DND-41 (cell line): Measurements from ENCODE around the gene OR10G3.
"Not testable (repeated sequence)": the region's sequence is repeated elsewhere in the genome, so short reads cannot be mapped to it uniquely, and the experiment has no call there.

Experiments
- ATAC-seq: fragments of 200-7000 bp; cut with Tn5 transposase; 3 replicates; pipeline ENCODE4 v1.9.1; 2021; ENCODE audit warnings: low read depth; ENCODE audit not compliant: insufficient read depth
- DNase-seq: peaks from one replicate; pipeline ENCODE4 v3.0.0-alpha.2; 2020
- H2AFZ ChIP-seq: 2 replicates; pipeline ENCODE4 v1.6.0; 2012; ENCODE audit warnings: low read depth, low read length
- H3K27ac ChIP-seq: 2 replicates; pipeline ENCODE4 v1.5.1; 2012; ENCODE audit warnings: low read length, inconsistent platforms
- H3K27me3 ChIP-seq: fragments of 200-600 bp; sonication (generic); 2 replicates; pipeline ENCODE4 v1.6.0; 2012; ENCODE audit warnings: low read length, mild to moderate bottlenecking, inconsistent platforms; ENCODE audit not compliant: insufficient read depth, poor library complexity
- H3K36me3 ChIP-seq: 2 replicates; pipeline ENCODE4 v1.5.1; 2012; ENCODE audit warnings: low read length, inconsistent platforms; ENCODE audit not compliant: insufficient read depth
- H3K4me1 ChIP-seq: 2 replicates; pipeline ENCODE4 v1.5.1; 2012; ENCODE audit warnings: mild to moderate bottlenecking, low read length; ENCODE audit not compliant: insufficient read depth
- H3K4me2 ChIP-seq: 2 replicates; pipeline ENCODE4 v1.6.0; 2012; ENCODE audit warnings: mild to moderate bottlenecking, moderate library complexity, low read length, inconsistent platforms; ENCODE audit not compliant: insufficient read depth
- H3K4me3 ChIP-seq, 2 experiments: fragments of 200-600 bp in 1 of 2; shearing (Covaris generic) in 1 of 2; 2 replicates each; pipeline ENCODE4 v1.5.1; 2012 to 2016; ENCODE audit warnings: inconsistent platforms in 2 of 2, low read length in 2 of 2, mild to moderate bottlenecking in 2 of 2, low read depth in 1 of 2, moderate library complexity in 1 of 2
- H3K79me2 ChIP-seq: 2 replicates; pipeline ENCODE4 v1.6.0; 2012; ENCODE audit warnings: low read length, inconsistent platforms; ENCODE audit not compliant: insufficient read depth
- H3K9ac ChIP-seq: 2 replicates; pipeline ENCODE4 v1.6.0; 2012; ENCODE audit warnings: low read depth, mild to moderate bottlenecking, inconsistent platforms, low read length, moderate library complexity
- H3K9me3 ChIP-seq: 2 replicates; pipeline ENCODE4 v1.5.1; 2012; ENCODE audit warnings: low read length, moderate library complexity, mild to moderate bottlenecking, inconsistent platforms; ENCODE audit not compliant: insufficient read depth, severe bottlenecking
- H4K20me1 ChIP-seq: 2 replicates; pipeline ENCODE4 v1.6.0; 2012; ENCODE audit warnings: low read length; ENCODE audit not compliant: insufficient read depth
- EZH2 ChIP-seq: IDR thresholded peaks from 3 replicates; pipeline ENCODE4 v1.6.1; 2012; ENCODE audit warnings: borderline replicate concordance, low read depth, mild to moderate bottlenecking, moderate library complexity, low read length, inconsistent platforms; ENCODE audit not compliant: severe bottlenecking
- TF ChIP-seq, protein P1 (sequence below): IDR thresholded peaks from 2 replicates; pipeline ENCODE4 v1.5.1; 2012; ENCODE audit warnings: borderline replicate concordance, low read length, moderate library complexity, mild to moderate bottlenecking; ENCODE audit not compliant: poor library complexity, severe bottlenecking; ENCODE audit errors: extremely low read depth

Gene OR10G3

DNA sequence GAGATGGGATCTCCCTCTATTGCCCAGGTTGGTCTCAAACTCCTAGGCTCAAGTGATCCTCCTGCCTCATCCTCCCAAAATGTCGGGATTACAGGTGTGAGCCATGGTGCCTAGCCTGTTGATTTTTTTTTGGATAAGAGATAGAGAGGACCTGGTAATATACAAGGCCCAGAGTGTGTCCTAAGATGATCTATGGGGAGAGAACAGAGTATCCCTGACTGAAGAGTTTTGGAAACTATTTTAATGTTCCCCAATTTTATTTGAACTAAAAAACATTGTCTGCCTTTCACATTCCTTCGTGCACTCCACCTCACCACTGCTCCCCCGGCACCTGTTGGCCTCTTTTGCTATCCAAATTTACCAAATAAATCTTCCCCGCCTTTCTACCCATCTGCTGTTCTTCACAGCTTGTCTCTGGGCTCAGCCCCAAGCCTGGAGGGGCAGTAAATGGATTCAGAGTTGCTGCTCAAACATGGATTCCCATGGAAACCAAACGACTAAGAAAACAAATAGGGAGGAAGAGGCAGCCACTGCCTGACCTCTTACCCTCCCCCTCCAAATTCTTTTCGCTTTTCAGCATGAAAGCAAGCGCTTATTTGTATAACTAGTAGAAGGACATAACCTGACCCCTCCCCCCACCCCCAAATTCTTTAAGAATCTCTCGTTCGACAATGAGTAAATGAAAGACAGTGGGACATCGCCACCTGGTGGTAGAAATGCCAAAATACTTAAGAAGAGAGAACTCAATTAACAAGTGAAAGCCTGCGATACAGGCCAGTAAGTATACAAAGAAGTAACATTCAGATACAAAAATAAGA lies 22.6 kb downstream of the OR10G3 start:
- Histone ChIP-seq H4K20me1 (no peaks in the 10 kb centered on the region), H3K9me3 (no peaks in the 10 kb centered on the region), H3K9ac (peak overlapping the region; percentile 35), H3K27me3 (no peaks in the 10 kb centered on the region), H3K4me1 (peaks cover 7% of the 10 kb centered on the region), H3K79me2 (no peaks in the 10 kb centered on the region), H3K36me3 (no peaks in the 10 kb centered on the region), H3K4me2 (peak overlapping the region; percentile 67), H2AFZ (peak overlapping the region; percentile 92), H3K27ac (peak overlapping the region; percentile 53; the same call in 1 of the 2 replicates), H3K4me3 (peak overlapping the region in 1 of 2 experiments; percentile 49; a peak in 2 of 4 replicates)
- DNase-seq (peak; percentile 80), ATAC-seq (peak; percentile 90)
- TF ChIP-seq, protein P1, sequence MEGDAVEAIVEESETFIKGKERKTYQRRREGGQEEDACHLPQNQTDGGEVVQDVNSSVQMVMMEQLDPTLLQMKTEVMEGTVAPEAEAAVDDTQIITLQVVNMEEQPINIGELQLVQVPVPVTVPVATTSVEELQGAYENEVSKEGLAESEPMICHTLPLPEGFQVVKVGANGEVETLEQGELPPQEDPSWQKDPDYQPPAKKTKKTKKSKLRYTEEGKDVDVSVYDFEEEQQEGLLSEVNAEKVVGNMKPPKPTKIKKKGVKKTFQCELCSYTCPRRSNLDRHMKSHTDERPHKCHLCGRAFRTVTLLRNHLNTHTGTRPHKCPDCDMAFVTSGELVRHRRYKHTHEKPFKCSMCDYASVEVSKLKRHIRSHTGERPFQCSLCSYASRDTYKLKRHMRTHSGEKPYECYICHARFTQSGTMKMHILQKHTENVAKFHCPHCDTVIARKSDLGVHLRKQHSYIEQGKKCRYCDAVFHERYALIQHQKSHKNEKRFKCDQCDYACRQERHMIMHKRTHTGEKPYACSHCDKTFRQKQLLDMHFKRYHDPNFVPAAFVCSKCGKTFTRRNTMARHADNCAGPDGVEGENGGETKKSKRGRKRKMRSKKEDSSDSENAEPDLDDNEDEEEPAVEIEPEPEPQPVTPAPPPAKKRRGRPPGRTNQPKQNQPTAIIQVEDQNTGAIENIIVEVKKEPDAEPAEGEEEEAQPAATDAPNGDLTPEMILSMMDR = peak; percentile 86
- TF ChIP-seq EZH2 = no peak

DNA sequence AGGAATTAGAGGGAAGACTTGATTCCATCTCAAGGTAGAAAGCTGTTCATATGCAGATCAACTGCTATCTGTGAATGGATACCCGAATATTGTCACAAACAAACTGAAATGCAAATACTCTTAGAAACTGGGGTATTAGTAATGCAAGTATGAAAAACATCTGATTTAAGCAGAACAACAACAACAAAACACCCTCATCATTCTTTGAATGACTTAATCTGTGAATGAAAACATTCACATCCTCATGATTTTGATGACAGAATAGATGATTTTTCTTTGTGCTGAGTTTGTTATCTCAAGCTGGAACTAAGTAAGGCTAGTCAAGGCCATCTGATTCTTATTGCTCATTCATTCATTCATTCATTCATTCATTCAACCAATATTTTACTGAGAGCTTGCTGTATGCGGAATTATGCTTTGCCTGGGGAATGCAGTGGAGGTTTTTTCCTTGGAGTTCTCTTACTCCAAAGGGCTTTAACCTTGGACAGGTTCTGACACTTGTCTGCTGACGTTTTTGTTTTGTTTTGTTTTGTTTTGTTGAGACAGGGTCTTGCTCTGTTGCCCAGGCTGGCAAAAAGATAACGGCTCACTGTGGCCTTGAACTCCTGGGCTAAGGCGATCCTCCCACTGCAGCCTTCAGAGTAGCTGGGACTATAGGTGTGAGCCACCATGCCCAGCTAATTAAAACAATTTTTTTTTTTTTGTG lies 23.3 kb downstream of the OR10G3 start:
- H3K4me3 ChIP-seq = no peak overlapping the region
- no peaks in the 10 kb centered on the region for H3K9me3 ChIP-seq
- DNase-seq (no peak), ATAC-seq (0 out of 3 replicates have a peak, but pooled peaks have one; percentile 8)
- H3K4me1 ChIP-seq = peaks cover 7% of the 10 kb centered on the region
- H3K79me2 ChIP-seq = no peaks in the 10 kb centered on the region
- H4K20me1 ChIP-seq = no peaks in the 10 kb centered on the region
- H3K4me2 ChIP-seq = no peak overlapping the region
- H3K36me3 ChIP-seq = no peaks in the 10 kb centered on the region
- no peak overlapping the region for H3K9ac ChIP-seq
- 0 out of 2 replicates have a peak overlapping the region, but pooled peaks have one; percentile 58 for H2AFZ ChIP-seq
- TF ChIP-seq, protein P1 = no peak
- TF ChIP-seq EZH2 = no peak
- H3K27me3 ChIP-seq = no peaks in the 10 kb centered on the region
- no peak overlapping the region for H3K27ac ChIP-seq

DNA sequence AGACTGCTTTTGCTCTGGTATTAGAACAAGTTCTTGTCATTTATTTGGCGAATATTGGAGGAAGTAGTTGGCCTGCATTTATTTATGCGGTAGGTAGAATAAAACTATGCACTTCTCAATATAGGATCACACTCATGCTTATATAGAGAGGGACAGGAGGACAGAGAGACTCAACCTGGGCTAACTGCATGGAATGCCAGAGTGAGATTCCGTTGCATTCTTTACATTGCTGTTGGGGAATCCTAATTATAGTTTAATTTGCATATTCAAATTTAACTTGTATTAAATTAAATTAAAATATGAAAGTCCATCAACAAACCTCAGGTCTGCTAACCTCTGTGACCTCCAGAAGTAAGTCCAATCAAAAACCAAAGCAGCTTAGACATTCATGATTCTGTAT lies 26.6 kb downstream of the OR10G3 start:
- Histone ChIP-seq H3K79me2 (no peaks in the 10 kb centered on the region), H4K20me1 (no peaks in the 10 kb centered on the region), H3K4me3 (no peak overlapping the region), H3K4me1 (peaks cover 7% of the 10 kb centered on the region), H3K27me3 (no peaks in the 10 kb centered on the region), H3K27ac (no peak overlapping the region), H3K9ac (no peak overlapping the region), H2AFZ (no peak overlapping the region), H3K9me3 (no peaks in the 10 kb centered on the region), H3K36me3 (no peaks in the 10 kb centered on the region), H3K4me2 (no peak overlapping the region)
- no peak for ATAC-seq
- no peak for TF ChIP-seq EZH2
- TF ChIP-seq, protein P1 = no peak
- DNase-seq = no peak

DNA sequence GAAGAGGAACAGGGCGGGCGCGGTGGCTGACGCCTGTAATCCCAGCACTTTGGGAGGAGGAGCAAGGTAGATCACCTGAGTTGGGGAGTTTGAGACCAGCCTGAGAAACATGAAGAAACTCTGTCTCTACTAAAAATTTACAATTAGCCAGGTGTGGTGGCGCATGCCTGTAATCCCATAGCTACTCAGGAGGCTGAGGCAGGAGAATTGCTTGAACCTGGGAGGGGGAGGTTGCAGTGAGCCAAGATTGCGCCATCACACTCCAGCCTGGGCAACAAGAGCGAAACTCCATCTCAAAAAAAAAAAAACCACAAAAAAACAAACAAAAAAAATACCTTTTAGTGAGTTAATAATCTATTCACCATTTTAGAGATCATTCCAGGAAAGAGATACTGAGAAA lies 35.3 kb downstream of the OR10G3 start:
- H3K4me1 ChIP-seq, H3K36me3 ChIP-seq, H2AFZ ChIP-seq, H3K9ac ChIP-seq, H3K9me3 ChIP-seq, DNase-seq, ATAC-seq, H3K27ac ChIP-seq, H3K79me2 ChIP-seq, H3K4me3 ChIP-seq, H4K20me1 ChIP-seq, H3K4me2 ChIP-seq, H3K27me3 ChIP-seq: not testable (repeated sequence)
